DND-41 (cell line): ENCODE results near the gene FOXN3.
A peak's percentile ranks its signal among the peaks of the same experiment; 100 is the strongest.

Experiments used
- ATAC-seq: fragments of 200-7000 bp; cut with Tn5 transposase; 3 replicates; pipeline ENCODE4 v1.9.1; 2021; ENCODE audit warnings: low read depth; ENCODE audit not compliant: insufficient read depth
- DNase-seq: peaks from one replicate; pipeline ENCODE4 v3.0.0-alpha.2; 2020
- H2AFZ ChIP-seq: 2 replicates; pipeline ENCODE4 v1.6.0; 2012; ENCODE audit warnings: low read depth, low read length
- H3K27ac ChIP-seq: 2 replicates; pipeline ENCODE4 v1.5.1; 2012; ENCODE audit warnings: low read length, inconsistent platforms
- H3K27me3 ChIP-seq: fragments of 200-600 bp; sonication (generic); 2 replicates; pipeline ENCODE4 v1.6.0; 2012; ENCODE audit warnings: low read length, mild to moderate bottlenecking, inconsistent platforms; ENCODE audit not compliant: insufficient read depth, poor library complexity
- H3K36me3 ChIP-seq: 2 replicates; pipeline ENCODE4 v1.5.1; 2012; ENCODE audit warnings: low read length, inconsistent platforms; ENCODE audit not compliant: insufficient read depth
- H3K4me1 ChIP-seq: 2 replicates; pipeline ENCODE4 v1.5.1; 2012; ENCODE audit warnings: mild to moderate bottlenecking, low read length; ENCODE audit not compliant: insufficient read depth
- H3K4me2 ChIP-seq: 2 replicates; pipeline ENCODE4 v1.6.0; 2012; ENCODE audit warnings: mild to moderate bottlenecking, moderate library complexity, low read length, inconsistent platforms; ENCODE audit not compliant: insufficient read depth
- H3K4me3 ChIP-seq, 2 experiments: fragments of 200-600 bp in 1 of 2; shearing (Covaris generic) in 1 of 2; 2 replicates each; pipeline ENCODE4 v1.5.1; 2012 to 2016; ENCODE audit warnings: inconsistent platforms in 2 of 2, low read length in 2 of 2, mild to moderate bottlenecking in 2 of 2, low read depth in 1 of 2, moderate library complexity in 1 of 2
- H3K79me2 ChIP-seq: 2 replicates; pipeline ENCODE4 v1.6.0; 2012; ENCODE audit warnings: low read length, inconsistent platforms; ENCODE audit not compliant: insufficient read depth
- H3K9ac ChIP-seq: 2 replicates; pipeline ENCODE4 v1.6.0; 2012; ENCODE audit warnings: low read depth, mild to moderate bottlenecking, inconsistent platforms, low read length, moderate library complexity
- H3K9me3 ChIP-seq: 2 replicates; pipeline ENCODE4 v1.5.1; 2012; ENCODE audit warnings: low read length, moderate library complexity, mild to moderate bottlenecking, inconsistent platforms; ENCODE audit not compliant: insufficient read depth, severe bottlenecking
- H4K20me1 ChIP-seq: 2 replicates; pipeline ENCODE4 v1.6.0; 2012; ENCODE audit warnings: low read length; ENCODE audit not compliant: insufficient read depth
- EZH2 ChIP-seq: IDR thresholded peaks from 3 replicates; pipeline ENCODE4 v1.6.1; 2012; ENCODE audit warnings: borderline replicate concordance, low read depth, mild to moderate bottlenecking, moderate library complexity, low read length, inconsistent platforms; ENCODE audit not compliant: severe bottlenecking
- TF ChIP-seq, protein P1 (sequence below): IDR thresholded peaks from 2 replicates; pipeline ENCODE4 v1.5.1; 2012; ENCODE audit warnings: borderline replicate concordance, low read length, moderate library complexity, mild to moderate bottlenecking; ENCODE audit not compliant: poor library complexity, severe bottlenecking; ENCODE audit errors: extremely low read depth

The FOXN3 gene

DNA sequence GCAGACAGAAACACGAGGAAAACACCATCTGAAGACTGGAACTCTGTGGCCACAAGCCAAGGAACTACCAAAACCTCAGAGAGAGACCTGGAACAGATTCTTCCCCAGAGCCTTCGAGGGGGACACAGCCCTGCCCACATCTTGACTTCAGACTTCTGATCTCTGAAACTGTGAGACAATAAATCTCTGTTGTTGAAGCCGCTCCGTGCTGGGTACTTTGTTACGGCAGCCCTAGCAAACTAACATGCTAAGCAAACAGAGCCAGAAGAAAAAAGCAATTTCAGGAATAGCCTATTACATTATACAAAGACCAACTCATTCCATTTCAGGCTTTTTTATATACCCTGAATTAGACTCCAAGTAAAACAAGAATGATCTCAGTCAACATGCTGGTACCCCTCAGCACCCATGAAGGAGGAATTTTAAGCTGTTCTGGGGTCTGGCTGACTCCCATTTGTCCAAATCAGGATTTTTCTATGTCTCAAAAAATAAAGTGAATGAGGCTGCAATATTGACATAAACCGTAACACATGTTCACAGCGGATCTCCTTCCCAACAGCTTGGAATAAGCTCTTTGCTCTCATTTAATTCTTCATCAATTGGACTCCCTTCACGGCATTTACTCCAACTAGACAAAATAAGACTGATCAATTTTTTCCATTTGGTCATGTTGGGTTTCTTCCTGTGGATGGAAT, 190.1 kb downstream of the FOXN3 start:
- ATAC-seq, result no peak
- Histone ChIP-seq H4K20me1 (peaks cover 11% of the 10 kb centered on the region; the same call in 1 of the 2 replicates), H3K9me3 (no peaks in the 10 kb centered on the region), H3K4me2 (no peak overlapping the region), H3K79me2 (peaks cover 76% of the 10 kb centered on the region), H3K27ac (no peak overlapping the region), H3K4me1 (no peaks in the 10 kb centered on the region; the same call in 1 of the 2 replicates), H2AFZ (no peak overlapping the region), H3K36me3 (peaks cover 8% of the 10 kb centered on the region), H3K9ac (no peak overlapping the region), H3K4me3 (no peak overlapping the region), H3K27me3 (no peaks in the 10 kb centered on the region)
- DNase-seq, result no peak
- TF ChIP-seq EZH2, result no peak
- TF ChIP-seq, protein P1, sequence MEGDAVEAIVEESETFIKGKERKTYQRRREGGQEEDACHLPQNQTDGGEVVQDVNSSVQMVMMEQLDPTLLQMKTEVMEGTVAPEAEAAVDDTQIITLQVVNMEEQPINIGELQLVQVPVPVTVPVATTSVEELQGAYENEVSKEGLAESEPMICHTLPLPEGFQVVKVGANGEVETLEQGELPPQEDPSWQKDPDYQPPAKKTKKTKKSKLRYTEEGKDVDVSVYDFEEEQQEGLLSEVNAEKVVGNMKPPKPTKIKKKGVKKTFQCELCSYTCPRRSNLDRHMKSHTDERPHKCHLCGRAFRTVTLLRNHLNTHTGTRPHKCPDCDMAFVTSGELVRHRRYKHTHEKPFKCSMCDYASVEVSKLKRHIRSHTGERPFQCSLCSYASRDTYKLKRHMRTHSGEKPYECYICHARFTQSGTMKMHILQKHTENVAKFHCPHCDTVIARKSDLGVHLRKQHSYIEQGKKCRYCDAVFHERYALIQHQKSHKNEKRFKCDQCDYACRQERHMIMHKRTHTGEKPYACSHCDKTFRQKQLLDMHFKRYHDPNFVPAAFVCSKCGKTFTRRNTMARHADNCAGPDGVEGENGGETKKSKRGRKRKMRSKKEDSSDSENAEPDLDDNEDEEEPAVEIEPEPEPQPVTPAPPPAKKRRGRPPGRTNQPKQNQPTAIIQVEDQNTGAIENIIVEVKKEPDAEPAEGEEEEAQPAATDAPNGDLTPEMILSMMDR, result no peak

DNA sequence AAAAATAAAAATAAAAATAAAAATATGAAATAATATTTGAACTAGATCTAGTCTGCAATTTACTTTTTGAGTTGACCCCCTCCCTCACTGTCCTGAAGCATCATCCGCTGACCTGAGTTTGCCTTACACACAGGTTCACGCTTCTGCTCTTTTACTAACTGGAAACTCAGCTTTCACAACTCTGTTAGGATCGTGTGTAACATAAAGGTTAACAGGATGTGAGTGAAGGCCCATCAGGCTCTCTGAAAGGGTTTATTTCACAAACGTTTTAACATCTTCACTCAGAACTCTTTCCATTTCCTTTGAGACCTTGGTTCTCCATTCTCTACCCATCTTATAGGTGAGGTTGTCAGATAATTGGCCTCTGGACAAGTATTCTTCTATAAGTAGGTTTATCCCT, 191.4 kb downstream of the FOXN3 start:
- H3K9ac ChIP-seq, result no peak overlapping the region

DNA sequence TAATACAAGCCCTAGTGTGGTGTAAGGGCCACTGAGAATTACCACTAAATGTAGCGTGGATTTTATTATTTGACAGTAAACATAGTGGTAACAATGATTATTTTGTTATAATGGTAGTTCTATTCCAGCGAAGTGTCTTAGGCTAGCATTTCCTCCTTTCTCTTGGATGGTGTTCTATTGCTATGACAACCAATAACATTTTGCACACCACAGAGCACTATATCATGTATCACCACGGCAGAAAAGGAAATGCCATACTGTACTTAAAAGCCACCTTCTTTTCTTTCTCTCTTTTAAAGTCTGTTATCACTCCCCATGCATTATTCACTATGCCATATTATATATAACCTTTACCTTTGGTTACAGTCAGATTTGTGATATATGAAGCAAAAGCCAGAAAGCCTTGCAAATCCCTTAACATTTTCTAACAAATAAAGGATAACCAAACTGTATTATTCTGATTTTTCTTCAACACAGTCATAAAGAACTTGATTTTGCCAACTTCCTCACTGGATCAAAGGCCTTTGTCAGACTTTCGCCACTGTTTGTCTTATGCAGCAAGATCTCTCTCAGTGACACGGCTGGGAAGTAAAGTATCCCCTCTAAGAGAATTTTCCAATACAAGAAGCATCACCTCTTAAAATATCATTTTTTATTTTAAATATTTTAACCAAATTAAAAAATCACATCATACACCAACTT, 195.8 kb downstream of the FOXN3 start:
- H3K4me3 ChIP-seq, result no peak overlapping the region
- H3K4me1 ChIP-seq, result peaks cover 6% of the 10 kb centered on the region
- H3K36me3 ChIP-seq, result peaks cover 30% of the 10 kb centered on the region
- no peak overlapping the region for H3K27ac ChIP-seq
- peaks cover 50% of the 10 kb centered on the region for H3K79me2 ChIP-seq
- no peak overlapping the region for H2AFZ ChIP-seq
- peaks cover 11% of the 10 kb centered on the region; the same call in 1 of the 2 replicates for H4K20me1 ChIP-seq
- no peaks in the 10 kb centered on the region for H3K27me3 ChIP-seq
- no peak for TF ChIP-seq EZH2
- TF ChIP-seq, protein P1, result no peak
- H3K9me3 ChIP-seq, result no peaks in the 10 kb centered on the region
- DNase-seq (no peak), ATAC-seq (peak; percentile 87)
- H3K9ac ChIP-seq, result no peak overlapping the region
- no peak overlapping the region for H3K4me2 ChIP-seq

More for the DNA sequence above, 191.4 kb downstream of the FOXN3 start:
- no peak overlapping the region for H3K4me2 ChIP-seq
- ATAC-seq, result no peak
- H3K36me3 ChIP-seq, result peaks cover 12% of the 10 kb centered on the region
- no peak for TF ChIP-seq EZH2
- DNase-seq, result no peak
- no peak overlapping the region for H3K4me3 ChIP-seq
- no peak overlapping the region for H2AFZ ChIP-seq
- H3K9me3 ChIP-seq, result no peaks in the 10 kb centered on the region
- H4K20me1 ChIP-seq, result peaks cover 11% of the 10 kb centered on the region; the same call in 1 of the 2 replicates
- H3K79me2 ChIP-seq, result peaks cover 72% of the 10 kb centered on the region
- no peaks in the 10 kb centered on the region for H3K27me3 ChIP-seq
- H3K4me1 ChIP-seq, result peaks cover 6% of the 10 kb centered on the region
- H3K27ac ChIP-seq, result no peak overlapping the region

DNA sequence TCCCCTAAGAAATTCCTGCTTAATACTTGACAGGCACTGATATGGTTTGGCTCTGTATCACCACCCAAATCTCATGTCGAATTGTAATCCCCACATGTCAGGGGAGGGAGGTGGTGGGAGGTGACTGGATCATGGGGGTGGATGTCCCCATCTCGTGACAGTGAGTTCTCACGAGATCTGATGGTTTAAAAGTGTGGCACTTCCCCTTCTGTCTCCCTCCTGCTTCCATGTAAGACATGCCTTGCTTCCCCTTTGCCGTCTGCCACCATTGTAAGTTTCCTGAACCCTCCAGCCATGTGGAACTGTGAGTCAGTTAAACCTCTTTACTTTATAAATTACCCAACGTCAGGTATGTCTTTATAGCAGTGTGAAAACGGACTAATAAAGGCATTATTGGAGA, 198.0 kb downstream of the FOXN3 start:
- no peaks in the 10 kb centered on the region for H3K9me3 ChIP-seq
- DNase-seq (no peak), ATAC-seq (no peak)
- no peak overlapping the region for H2AFZ ChIP-seq
- no peaks in the 10 kb centered on the region for H3K27me3 ChIP-seq
- no peak overlapping the region for H3K9ac ChIP-seq
- no peak overlapping the region for H3K27ac ChIP-seq
- H3K4me1 ChIP-seq, result peaks cover 6% of the 10 kb centered on the region
- H3K79me2 ChIP-seq, result peaks cover 40% of the 10 kb centered on the region
- H3K36me3 ChIP-seq, result peaks cover 30% of the 10 kb centered on the region
- no peak for TF ChIP-seq EZH2
- TF ChIP-seq, protein P1, result no peak
- H4K20me1 ChIP-seq, result peaks cover 3% of the 10 kb centered on the region; the same call in 1 of the 2 replicates
- no peak overlapping the region for H3K4me3 ChIP-seq
- H3K4me2 ChIP-seq, result no peak overlapping the region
